Posterior vena cava (tissue), 2 donors: ENCODE data around the gene ATF6B. TPM values are rescaled to one million over a fixed set of nuclear protein-coding genes. Genes with fewer than 3 reads are reported as not detected.

Source experiments
- DNase-seq: peaks from one replicate; pipeline ENCODE4 v3.0.0-alpha.2; 2020; ENCODE audit warnings: low spot score
- intact Hi-C, 2 donors: fragments of 100-400 bp; cut with DNase I; formaldehyde crosslinking; loops; one replicate each; pipeline versions ENCODE4 v1.14.1 to v1.14.2; 2022 to 2023
- long read RNA-seq, 2 donors: library from polyadenylated mRNA; unstranded; transcript quantifications; one replicate each; pipeline ENCODE4 v2.0.0, GENCODE V29; 2020 to 2021
- total RNA-seq, 2 donors: library from RNA; stranded (reverse); fragmentation: NEBNext Ultra II Directional; extraction: Animal tissue kit (Norgen Biotek cat#: 25700); gene quantifications; one replicate each; pipeline ENCODE4 v1.2.1, GENCODE V29; 2021
- donor health status: DM: yes; HTN: yes; CAD: no.
- donor health status: DM: yes; HTN: yes; CAD: no.

The ATF6B gene
- 10 to 100 TPM; 39.0 to 63.1 TPM for total RNA-seq
- long read RNA-seq, donor 1, partial matches to known transcripts, result 3 of 9 reads
- long read RNA-seq, donor 1, other reads (novel, unspliced or antisense), result 2 of 9 reads
- long read RNA-seq, donor 2, partial matches to known transcripts, result 1 of 2 reads
- long read RNA-seq, donor 2, other reads (novel, unspliced or antisense), result 1 of 2 reads

DNA sequence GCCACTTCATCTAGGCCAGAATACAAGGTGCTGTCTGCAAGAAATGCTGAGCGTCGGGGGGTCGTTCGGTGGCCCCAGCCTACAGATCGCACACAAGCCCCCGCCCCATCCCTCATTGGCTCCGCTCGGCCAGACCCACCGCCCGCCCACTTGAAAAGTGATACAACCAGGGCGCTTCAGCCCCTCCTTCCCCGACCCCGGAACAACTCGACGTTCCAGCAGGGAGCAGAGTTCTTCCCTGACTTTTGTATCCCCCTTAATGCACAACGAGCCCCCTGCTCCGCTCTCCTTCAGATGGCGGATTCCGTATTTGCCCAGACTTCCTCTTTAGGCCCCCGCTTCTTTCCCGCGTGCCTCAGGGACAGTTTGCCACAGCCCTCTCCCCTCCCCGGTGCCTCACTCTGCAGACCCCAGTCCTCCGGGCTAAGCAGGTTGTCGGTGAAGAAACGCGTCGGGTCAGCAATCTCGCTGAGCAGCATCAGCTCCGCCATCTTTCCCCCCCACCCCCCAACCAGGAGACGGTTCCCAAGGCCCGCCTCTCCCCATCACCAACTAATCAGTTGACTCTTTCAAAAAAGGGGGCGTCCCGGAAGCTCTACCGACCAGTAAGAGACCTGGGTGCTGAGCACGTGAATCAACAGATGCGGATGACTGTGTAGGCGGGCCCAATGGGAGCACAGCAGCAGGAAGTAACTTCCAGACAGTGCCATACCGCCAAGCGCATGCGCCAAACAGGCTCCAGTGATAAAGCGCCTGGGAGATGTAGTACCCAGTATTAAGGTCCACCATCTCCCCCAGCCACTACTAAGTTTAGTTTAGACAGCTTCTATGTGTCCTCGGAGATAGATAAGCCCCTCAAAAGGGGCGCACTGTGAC, at the start of gene ATF6B:
Gene ATF6B, minus strand, starts transcription at position 530 of the 876 bp plus-strand sequence. Its CDS starts 39 bp downstream, at position 491.
- DNase-seq, result peak; percentile 99
- intact Hi-C loops, result loop anchor here in 1 of 2 donors (5.0 kb wide), 1 partner anchor 49 kb away; the partner anchor contains the start of genes AGPAT1 and RNF5

DNA sequence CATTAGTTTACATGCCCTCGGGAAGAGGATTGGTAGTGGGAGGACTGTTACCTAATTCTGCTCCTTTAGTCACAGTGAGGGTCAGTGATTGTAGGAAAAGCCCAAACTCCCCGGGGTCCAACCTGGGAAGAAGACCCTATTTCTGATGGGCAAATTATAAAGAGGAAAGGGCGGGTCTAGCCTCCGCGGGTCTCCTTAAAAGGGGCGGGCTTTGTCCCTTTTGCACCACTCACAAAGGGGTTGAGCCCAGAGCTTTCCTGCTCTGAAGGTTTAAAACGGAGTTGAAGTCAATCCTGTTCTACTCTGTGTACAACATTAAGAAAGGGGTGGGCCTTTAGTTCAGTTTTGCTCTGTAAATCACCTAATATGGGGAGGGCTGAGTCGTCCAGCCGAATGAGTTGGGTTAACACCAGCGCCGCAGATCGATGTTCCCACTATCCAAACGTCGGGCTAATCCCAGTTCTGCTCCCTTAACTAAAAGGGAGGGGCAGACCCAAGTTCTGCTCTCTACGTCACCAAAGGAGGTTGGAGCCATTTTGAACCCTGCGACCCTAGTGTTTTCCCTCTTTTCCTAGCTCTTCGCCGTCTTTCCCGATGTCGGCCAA, 49.2 kb upstream of the ATF6B start:
- no peak for DNase-seq
- intact Hi-C loops, result loop anchor here in 1 of 2 donors (5.0 kb wide), 1 partner anchor 50 kb away; the partner anchor contains the start of gene ATF6B

DNA sequence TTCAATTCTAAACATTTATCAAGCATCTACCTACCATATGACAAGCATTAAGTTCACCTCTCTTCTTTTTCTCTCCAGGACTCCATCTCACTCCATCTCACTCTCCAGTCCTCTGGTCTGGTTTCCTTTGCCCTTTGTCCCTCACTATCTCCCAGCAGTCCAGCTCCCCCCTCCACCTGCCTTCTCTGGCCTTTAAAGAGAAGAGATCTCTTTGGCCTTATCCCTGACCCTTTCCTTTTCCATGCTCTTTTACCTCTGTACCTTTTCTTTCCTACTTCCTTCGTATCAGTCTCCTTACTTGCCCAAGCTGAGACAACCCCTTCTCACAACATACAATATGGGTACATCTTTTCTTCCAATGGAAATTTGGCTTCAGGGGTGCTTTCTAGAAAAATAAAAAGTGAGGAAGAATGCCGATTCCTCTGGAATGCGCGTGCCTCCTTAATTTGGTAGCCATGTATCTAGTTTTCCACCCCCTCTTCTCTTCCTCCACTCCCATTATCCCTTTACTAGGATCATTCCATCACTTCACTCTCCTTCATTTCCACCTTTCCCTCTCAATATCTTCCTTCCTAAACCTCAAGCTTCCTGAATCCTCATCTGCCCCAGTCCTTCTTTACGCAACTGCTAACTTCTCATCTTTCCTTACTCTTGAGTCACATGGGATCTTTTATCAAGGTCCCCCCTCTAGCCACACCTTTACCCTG, 48.6 kb upstream of the ATF6B start:
- no peak for DNase-seq
- intact Hi-C loops, result loop anchor here in 1 of 2 donors (5.0 kb wide), 1 partner anchor 49 kb away; the partner anchor contains the start of gene ATF6B

DNA sequence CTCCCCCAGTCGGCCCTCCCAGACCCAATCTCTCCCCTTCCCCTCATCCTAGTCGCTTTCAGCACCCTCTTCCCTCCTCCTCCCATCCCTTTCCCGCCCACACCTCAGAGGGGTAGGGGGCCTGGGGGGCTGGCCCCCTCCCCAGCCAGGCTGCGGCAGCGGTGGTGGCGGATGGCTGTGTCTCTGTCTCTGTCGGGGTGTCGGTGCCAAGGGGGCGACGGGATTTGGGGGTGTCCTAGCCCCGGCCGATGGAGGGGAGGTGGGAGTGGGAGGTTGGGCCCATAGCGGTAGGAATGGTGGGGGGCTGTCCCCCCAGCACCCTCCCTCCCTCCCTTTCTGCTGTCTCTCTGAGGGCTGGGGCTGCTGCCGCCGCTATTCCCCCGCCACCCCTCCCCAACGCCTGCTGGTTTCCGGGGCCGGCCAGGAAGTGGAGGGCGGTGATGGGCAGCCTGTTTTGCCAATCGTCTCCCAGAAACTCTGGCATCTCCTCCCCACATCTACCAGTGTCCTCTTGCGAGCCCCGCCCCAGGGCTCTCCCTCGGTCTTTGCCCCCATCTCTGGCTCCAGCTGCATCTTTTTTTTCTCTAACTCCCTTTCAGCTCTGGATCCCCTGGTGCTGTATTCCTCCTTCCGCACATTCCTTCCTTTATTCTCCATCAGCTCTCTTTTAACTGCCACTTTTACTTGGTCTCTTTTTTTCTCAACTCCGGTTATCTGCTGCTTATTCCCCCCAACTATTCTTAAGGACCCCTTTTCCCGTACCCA, 47.8 kb upstream of the ATF6B start, which contains the start of gene AGPAT1:
Gene AGPAT1, minus strand, starts transcription at position 374 of the 765 bp plus-strand sequence. CDS start 4,588 bp downstream, outside the sequence.
- peak; percentile 99 for DNase-seq
- intact Hi-C loops, result loop anchor here in 1 of 2 donors (5.0 kb wide), 1 partner anchor 49 kb away; the partner anchor contains the start of gene ATF6B

DNA sequence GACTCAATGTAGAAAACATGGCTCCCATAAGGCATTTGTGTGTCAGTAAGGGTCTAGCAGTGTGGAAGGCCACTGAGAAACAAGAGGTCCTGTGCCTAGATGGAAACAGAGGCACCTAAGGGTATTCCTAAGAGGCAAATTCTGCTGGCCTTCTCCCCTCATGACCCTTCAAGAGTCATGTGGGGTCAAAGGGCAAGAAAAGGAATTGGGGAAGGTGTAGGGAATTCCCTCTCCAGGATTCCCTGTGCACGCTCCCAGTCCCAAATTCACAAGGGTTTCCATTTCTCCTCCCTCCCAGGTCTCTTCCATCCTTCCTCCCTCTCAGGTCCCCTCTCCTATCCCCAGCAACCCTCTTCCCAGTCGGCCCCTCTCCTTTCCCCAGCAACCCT, 47.3 kb upstream of the ATF6B start:
- intact Hi-C loops, result loop anchor here in 1 of 2 donors (5.0 kb wide), 1 partner anchor 48 kb away; the partner anchor contains the start of gene ATF6B

DNA sequence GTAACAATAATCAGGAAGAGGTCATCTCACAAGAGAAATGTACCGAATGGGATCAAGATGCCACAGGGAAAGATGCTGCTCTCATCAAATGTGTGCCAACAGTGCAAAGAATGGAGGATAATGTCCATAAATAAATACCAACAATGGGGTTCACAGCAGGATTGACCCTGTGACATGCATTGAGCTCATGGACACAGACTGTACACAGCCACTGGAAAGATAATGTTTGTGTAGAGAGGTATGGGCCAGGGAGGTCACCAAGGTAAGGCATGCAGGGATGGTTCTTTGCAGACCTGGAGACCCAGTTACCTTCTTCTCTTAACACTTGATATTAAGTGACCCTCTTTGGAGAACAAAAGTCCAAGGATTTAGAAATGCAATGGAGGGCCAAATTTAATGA, 46.4 kb upstream of the ATF6B start:
- intact Hi-C loops, result no loop called here
- no peak for DNase-seq

More for the DNA sequence above, 47.3 kb upstream of the ATF6B start:
- no peak for DNase-seq

DNA sequence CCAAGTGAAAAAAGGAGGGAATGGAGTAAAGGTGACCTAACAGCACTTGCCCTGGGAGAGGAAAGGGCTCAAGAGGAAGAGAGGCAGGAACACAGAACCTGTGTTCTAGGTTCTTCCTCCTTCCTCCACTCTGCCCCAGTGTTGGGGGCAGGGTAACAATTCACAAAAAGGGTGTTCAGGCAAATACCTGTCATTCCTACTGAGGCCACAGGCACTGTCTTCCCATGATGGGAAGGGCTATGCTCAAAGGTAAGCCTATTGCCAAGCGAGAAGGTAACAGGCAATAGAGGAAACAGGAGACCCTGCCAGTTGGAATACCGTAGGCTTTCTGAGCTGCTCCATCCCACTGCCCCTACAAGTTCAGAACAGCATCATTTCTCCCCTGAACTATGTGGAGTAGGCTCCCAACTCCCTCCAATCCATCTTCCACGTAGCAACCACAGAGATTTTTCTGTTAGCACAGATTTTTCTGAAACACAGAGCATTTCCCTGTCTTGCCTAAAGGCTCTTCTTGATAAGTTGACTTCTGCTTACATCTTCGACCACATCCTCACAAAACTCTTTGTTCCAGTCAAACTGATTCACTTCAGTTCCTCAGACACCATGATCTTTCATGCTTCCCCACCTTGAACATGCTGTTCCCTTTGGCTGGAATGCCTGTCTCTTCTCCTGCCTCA, 45.1 kb upstream of the ATF6B start:
- DNase-seq, result no peak
- intact Hi-C loops, result no loop called here

DNA sequence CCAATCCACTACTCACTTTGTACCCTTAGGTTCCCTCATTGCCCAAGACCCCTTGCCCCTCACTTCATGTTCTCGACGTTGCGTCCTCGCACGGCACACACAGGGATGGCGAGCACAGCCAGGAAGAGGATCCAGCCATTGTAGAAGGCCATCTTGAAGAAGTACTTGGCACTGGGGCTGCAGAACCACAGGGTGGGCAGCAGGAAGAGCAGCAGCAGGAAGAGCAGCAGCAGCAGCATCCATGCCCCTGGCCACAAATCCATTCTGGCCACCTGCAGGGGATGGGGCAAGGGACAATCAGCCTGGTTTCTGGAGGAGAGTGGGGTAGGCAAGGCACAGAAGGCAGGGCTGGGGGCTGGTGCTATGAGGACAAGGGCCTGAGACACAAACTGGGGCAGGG, 43.2 kb upstream of the ATF6B start:
- no peak for DNase-seq
- intact Hi-C loops, result no loop called here

DNA sequence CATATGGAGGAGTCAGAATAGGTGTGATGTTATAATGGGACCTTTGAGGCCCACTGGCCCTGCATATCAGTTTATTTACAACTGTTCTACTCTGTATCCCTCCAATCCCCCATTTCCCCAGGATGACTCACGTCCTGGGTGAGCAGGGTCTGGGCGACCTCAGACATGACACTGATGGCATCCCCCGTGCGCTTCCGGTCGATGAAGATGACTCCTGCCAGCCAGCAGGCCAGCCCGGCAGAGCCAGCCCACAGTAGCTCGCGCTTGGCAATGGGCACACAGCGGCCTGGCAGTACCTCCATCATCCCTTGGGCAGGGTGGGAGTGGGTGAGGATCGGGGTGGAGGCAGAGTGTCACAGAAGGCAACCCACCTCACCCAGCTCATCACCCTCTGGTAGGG, 42.2 kb upstream of the ATF6B start:
- DNase-seq, result no peak
- intact Hi-C loops, result no loop called here

DNA sequence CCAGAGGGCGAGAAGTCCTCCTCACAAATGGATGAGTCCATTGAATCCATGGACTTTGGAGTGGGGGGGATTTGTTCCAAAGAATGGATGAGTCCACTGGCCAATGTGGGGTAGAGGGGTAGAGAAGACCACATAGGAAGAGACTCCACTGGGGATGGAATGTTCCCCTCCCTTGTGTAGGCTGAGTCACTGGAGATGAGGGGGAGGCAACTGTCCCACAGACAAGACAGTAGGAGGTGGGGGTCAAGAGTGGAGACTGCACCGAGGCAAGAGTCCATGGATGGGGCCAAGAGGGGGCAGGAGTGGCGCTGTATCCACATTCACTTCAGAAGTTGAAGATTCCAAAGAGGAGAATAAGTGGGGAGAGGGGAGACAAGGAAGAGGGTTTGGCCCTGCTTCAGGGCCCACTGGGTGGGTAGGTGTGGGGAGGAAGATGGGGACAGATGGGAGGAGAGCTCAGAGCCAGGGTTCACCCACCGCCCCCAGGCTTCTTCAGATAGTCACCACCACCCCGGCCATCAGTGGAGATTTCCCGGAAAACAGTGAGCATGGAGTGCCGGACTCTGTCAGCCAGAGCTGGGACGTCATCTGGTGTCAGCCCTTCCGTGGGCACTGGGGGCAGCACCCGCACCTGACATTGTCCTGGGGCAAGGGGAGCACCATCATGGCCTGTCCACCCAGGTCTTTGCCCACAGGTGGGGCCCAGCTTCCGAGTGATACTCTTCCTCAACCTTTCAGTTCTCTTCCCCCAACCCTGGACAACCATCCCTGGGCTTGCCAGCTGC, 41.0 kb upstream of the ATF6B start:
- DNase-seq, result no peak
- intact Hi-C loops, result no loop called here

DNA sequence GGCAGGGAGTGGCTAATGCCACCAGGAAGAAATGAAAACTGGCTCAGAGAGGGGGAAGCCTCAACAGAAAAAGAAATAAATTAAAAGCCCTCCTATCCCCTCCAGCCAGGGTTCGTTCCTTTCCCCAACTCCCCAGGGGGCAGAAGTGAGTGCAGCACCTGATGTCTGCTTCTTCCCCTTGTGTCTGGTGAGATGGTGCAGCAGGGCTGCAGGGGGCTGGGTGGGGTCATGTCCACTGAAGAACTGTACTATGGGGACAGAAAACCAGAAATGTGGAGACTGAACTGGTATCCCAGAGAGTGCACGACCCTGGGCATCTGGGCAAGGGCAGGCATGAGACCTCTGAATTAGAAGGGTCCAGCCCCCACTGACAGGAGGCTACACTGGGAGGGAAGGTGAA, 40.3 kb upstream of the ATF6B start:
- intact Hi-C loops, result no loop called here
- no peak for DNase-seq

DNA sequence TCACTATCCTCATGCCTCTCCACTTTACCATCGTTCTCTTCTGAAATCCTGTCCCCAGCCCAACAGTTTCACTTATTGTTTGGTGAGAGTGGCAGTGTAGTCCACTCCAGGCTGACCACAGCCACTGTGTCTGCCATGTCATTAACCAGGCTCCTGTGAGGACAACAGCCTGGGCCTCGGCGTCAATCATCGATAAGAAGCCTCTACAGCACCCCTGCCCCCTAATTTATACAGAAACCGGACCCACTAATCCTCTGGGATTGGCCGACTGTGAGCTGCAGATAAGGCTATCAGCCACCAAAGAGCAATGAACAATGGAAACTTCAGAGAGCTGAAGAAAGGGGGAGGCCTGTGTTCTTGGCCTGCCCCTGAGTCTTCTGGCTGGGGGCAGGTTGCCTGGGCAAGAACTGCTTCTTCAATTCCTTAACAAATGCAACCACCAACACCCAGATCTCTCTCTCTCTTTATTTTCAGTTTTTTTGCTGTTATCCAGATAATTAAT, 39.8 kb upstream of the ATF6B start:
- DNase-seq, result no peak
- intact Hi-C loops, result no loop called here

DNA sequence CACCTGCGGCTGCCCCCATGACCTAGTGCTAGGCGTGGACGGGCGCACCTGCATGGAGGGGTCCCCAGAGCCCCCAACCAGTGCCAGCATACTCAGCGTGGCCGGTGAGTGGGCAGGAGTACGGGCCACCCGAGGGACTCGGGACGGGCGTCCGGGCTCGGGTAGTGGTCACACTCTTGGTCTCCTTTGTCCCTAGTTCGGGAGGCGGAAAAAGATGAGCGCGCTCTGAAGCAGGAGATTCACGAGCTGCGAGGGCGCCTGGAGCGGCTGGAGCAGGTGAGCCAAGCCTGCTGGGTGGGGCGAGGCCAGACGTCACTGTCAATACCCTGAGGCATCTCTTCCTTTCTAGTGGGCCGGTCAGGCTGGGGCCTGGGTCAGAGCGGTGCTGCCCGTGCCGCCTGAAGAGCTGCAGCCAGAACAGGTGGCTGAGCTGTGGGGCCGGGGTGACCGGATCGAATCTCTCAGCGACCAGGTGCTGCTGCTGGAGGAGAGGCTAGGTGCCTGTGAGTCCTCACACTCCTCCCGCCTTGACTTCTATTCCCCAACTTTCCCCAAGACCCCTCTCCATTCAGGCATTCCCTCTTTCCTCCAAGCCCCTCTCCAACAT, 39.2 kb upstream of the ATF6B start:
- no peak for DNase-seq
- intact Hi-C loops, result no loop called here

DNA sequence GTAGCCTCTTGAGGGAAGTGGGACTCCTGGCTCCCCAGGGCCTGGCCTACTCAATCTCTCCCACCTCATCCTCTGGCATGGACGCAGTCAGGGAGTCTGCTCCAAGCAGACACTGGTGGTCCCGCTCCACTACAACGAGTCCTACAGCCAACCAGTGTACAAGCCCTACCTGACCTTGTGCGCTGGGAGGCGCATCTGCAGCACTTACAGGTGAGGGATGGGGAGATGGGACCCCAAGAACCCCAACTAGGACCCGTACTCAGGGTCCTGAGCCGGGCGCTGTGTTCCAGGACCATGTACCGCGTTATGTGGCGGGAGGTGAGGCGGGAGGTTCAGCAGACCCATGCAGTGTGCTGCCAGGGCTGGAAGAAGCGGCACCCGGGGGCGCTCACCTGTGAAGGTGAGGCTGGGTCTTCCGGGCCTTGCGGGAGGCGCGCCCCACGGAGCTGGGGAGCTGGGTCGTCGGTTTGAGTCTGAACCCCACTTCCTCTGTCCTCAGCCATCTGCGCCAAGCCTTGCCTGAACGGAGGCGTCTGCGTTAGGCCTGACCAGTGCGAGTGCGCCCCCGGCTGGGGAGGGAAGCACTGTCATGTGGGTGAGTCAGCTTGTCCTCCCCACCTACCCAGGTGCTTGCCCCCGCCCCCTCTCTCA, 38.5 kb upstream of the ATF6B start:
- intact Hi-C loops, result no loop called here
- no peak for DNase-seq

DNA sequence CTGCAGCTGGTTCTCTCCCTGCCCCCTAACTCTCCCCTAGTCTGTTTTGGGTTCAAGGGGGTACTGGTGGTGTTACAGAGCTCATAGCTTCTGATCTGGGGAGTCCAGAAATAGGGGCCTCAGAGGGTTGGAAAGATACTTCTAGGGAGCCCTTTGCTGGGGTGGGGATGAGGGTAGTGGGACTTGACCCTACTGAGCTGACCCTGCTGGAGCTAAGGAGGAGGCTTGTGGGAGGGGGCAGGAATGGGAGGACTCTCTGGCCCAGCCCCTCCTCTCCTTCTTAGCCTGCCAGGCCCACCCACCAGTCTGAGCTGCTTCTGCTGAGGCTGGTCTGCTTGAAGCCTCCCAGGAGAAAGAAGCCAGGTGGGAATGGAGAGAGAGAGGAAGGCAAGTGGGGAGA, 36.2 kb upstream of the ATF6B start, which contains the start of gene EGFL8:
Gene EGFL8, plus strand, starts transcription at position 301 of the 400 bp plus-strand sequence. CDS start 1,571 bp downstream, outside the sequence.
- no peak for DNase-seq
- intact Hi-C loops, result no loop called here
